NB4 (cell line): ENCODE data around the gene CDHR3.
A peak's percentile ranks its signal among the peaks of the same experiment; 100 is the strongest.

Experiments
- DNase-seq: peaks from one replicate; pipeline ENCODE4 v3.0.0; 2010; ENCODE audit warnings: low read depth
- H3K4me3 ChIP-seq: one replicate; pipeline ENCODE4 v1.5.1; 2011; ENCODE audit warnings: mild to moderate bottlenecking, low read depth, low read length, moderate library complexity
- CTCF ChIP-seq: IDR thresholded peaks from one replicate; pipeline ENCODE4 v1.5.1; 2012; ENCODE audit warnings: low read depth, low read length
- MAX ChIP-seq: IDR thresholded peaks from 2 replicates; pipeline ENCODE4 v1.6.1; 2011; ENCODE audit warnings: low read depth, low read length
- MYC ChIP-seq: IDR thresholded peaks from 2 replicates; pipeline ENCODE4 v1.6.1; 2011; ENCODE audit warnings: low read depth, low read length
- POLR2A ChIP-seq: IDR thresholded peaks from 2 replicates; pipeline ENCODE4 v1.6.1; 2011; ENCODE audit warnings: mild to moderate bottlenecking; ENCODE audit not compliant: insufficient read length; ENCODE audit errors: extremely low read depth

The CDHR3 gene

GRCh38 chr7:105926131-105926530 is 36.9 kb upstream of the CDHR3 start:
- H3K4me3 ChIP-seq, result no peak overlapping the region
- no peak for TF ChIP-seq MYC
- TF ChIP-seq POLR2A, result no peak
- TF ChIP-seq CTCF, result no peak
- no peak for TF ChIP-seq MAX
- DNase-seq, result no peak

GRCh38 chr7:105931179-105931578 is 31.9 kb upstream of the CDHR3 start:
- no peak overlapping the region for H3K4me3 ChIP-seq
- no peak for TF ChIP-seq MAX
- TF ChIP-seq CTCF, result no peak
- TF ChIP-seq MYC, result no peak
- no peak for TF ChIP-seq POLR2A
- DNase-seq, result no peak

GRCh38 chr7:105932835-105933477 is 30.1 kb upstream of the CDHR3 start:
- H3K4me3 ChIP-seq, result no peak overlapping the region
- TF ChIP-seq POLR2A (no peak), MYC (no peak), CTCF (no peak), MAX (no peak)
- no peak for DNase-seq

- no peak for TF ChIP-seq MAX
- TF ChIP-seq CTCF, result peak; percentile 7
- peak; percentile 45 for DNase-seq
- no peak overlapping the region for H3K4me3 ChIP-seq
Measured at GRCh38 chr7:105934572-105935185, 28.4 kb upstream of the CDHR3 start.

GRCh38 chr7:105935250-105935649 is 27.8 kb upstream of the CDHR3 start:
- no peak for DNase-seq
- TF ChIP-seq CTCF (no peak), MAX (no peak), POLR2A (no peak), MYC (no peak)
- no peak overlapping the region for H3K4me3 ChIP-seq

GRCh38 chr7:105937411-105937810 is 25.7 kb upstream of the CDHR3 start:
- DNase-seq, result no peak
- TF ChIP-seq POLR2A (no peak), MAX (no peak), CTCF (no peak), MYC (no peak)
- H3K4me3 ChIP-seq, result no peak overlapping the region
